Endothelial cell of umbilical vein (primary cell): ENCODE results near the gene CAMTA1. TPM values are rescaled to one million over a fixed set of nuclear protein-coding genes. Genes with fewer than 3 reads are reported as not detected.

Experiments
- BruUV-seq: library from RNA; stranded (reverse); fragments of 400-500 nt; replicated peaks from 2 replicates; lab custom pipeline; 2021; lab: Mats Ljungman, UMichigan
- CTCF ChIA-PET: fragments of 300-600, 350-600 bp; sonication (Branson Sonifier 250); formaldehyde crosslinking; loops from one replicate; lab custom pipeline; 2021; ENCODE audit warnings: antibody characterized with exemption, inconsistent platforms; lab: Charles Lee
- POLR2A ChIA-PET: fragments of 300-600, 350-600 bp; sonication (Branson Sonifier 250); formaldehyde crosslinking; loops from one replicate; lab custom pipeline; 2021; ENCODE audit warnings: antibody characterized with exemption, inconsistent platforms; lab: Charles Lee
- DNase-seq: peaks from one replicate; pipeline ENCODE4 v3.0.0-alpha.2; 2011; ENCODE audit warnings: low read depth, low spot score
- FAIRE-seq: peaks from 2 replicates; lab custom pipeline; 2011; peaks lifted over from hg19 to GRCh38; lab: Jason Lieb, UNC
- H2AFZ ChIP-seq: 2 replicates; pipeline ENCODE4 v1.6.0; 2012; ENCODE audit warnings: low read depth, low read length, control low read depth, inconsistent platforms
- H3K27ac ChIP-seq: 2 replicates; pipeline ENCODE4 v1.5.1; 2011; ENCODE audit warnings: low read depth, mild to moderate bottlenecking, control low read depth, low read length, moderate library complexity; ENCODE audit not compliant: insufficient read depth
- H3K27me3 ChIP-seq, 2 experiments: 2 replicates each; pipeline versions ENCODE4 v1.6.0 to v1.6.1; 2011; ENCODE audit warnings: low read length in 2 of 2, mixed read lengths in 1 of 2; ENCODE audit not compliant: control insufficient read depth in 2 of 2, insufficient read depth in 2 of 2
- H3K36me3 ChIP-seq, 2 experiments: 2 replicates in 1 of 2; 3 replicates in 1 of 2; pipeline ENCODE4 v1.5.1; 2011; ENCODE audit warnings: low read length in 2 of 2, mild to moderate bottlenecking in 1 of 2, moderate library complexity in 1 of 2; ENCODE audit not compliant: control insufficient read depth in 2 of 2, insufficient read depth in 2 of 2; ENCODE audit errors: extremely low read depth in 1 of 2
- H3K4me1 ChIP-seq: 3 replicates; pipeline ENCODE4 v1.5.1; 2011; ENCODE audit warnings: mild to moderate bottlenecking, low read length; ENCODE audit not compliant: control insufficient read depth, insufficient read depth; ENCODE audit errors: extremely low read depth
- H3K4me2 ChIP-seq: 2 replicates; pipeline ENCODE4 v1.6.1; 2011; ENCODE audit warnings: low read length, control low read depth, mixed read lengths; ENCODE audit not compliant: insufficient read depth
- H3K4me3 ChIP-seq, 3 experiments: fragments of 200-600 bp in 1 of 3; sonication (generic), shearing (Covaris generic) in 1 of 3; replicated peaks in 1 of 3; 2 replicates each; pipeline ENCODE4 v1.5.1; 2011 to 2016; ENCODE audit warnings: control low read depth in 3 of 3, low read length in 3 of 3, mild to moderate bottlenecking in 2 of 3, inconsistent platforms in 1 of 3, low read depth in 1 of 3, moderate library complexity in 1 of 3; ENCODE audit not compliant: insufficient read depth in 1 of 3
- H3K79me2 ChIP-seq: 2 replicates; pipeline ENCODE4 v1.6.0; 2012; ENCODE audit warnings: low read length, inconsistent platforms; ENCODE audit not compliant: control insufficient read depth, insufficient read depth
- H3K9ac ChIP-seq: replicated peaks from 2 replicates; pipeline ENCODE3; 2011; ENCODE audit warnings: low read length, control low read depth; ENCODE audit not compliant: insufficient read depth; ENCODE audit errors: extremely low read depth
- H3K9me1 ChIP-seq: replicated peaks from 3 replicates; pipeline ENCODE4 v1.6.0; 2011; ENCODE audit warnings: mild to moderate bottlenecking, low read length; ENCODE audit not compliant: control insufficient read depth, insufficient read depth; ENCODE audit errors: extremely low read depth
- H3K9me3 ChIP-seq: replicated peaks from 2 replicates; pipeline ENCODE4 v1.5.1; 2012; ENCODE audit warnings: low read length, inconsistent platforms; ENCODE audit not compliant: control insufficient read depth, insufficient read depth
- H4K20me1 ChIP-seq: replicated peaks from 2 replicates; pipeline ENCODE3; 2011; ENCODE audit warnings: mild to moderate bottlenecking, low read length; ENCODE audit not compliant: control insufficient read depth, insufficient read depth; ENCODE audit errors: extremely low read depth
- EZH2 ChIP-seq: IDR thresholded peaks from 2 replicates; pipeline ENCODE4 v1.6.1; 2012; ENCODE audit warnings: borderline replicate concordance, low read depth, mild to moderate bottlenecking, moderate library complexity, low read length, inconsistent platforms; ENCODE audit not compliant: severe bottlenecking
- FOS ChIP-seq: IDR thresholded peaks from 2 replicates; pipeline ENCODE4 v1.6.1; 2011; ENCODE audit warnings: mild to moderate bottlenecking, low read length, moderate library complexity, borderline replicate concordance; ENCODE audit not compliant: insufficient read depth
- GATA2 ChIP-seq: IDR thresholded peaks from 2 replicates; pipeline ENCODE4 v1.7.0; 2011; ENCODE audit warnings: low read depth, mild to moderate bottlenecking, moderate library complexity, mixed read lengths, low read length; ENCODE audit not compliant: insufficient read length, insufficient read depth
- JUN ChIP-seq: IDR thresholded peaks from 2 replicates; pipeline ENCODE4 v1.6.1; 2011; ENCODE audit warnings: borderline replicate concordance, low read depth; ENCODE audit not compliant: insufficient read length, insufficient read depth
- MYC ChIP-seq: IDR thresholded peaks from one replicate; pipeline ENCODE4 v1.6.1; 2011; ENCODE audit warnings: mild to moderate bottlenecking, low read depth, low read length
- POLR2A ChIP-seq: IDR thresholded peaks from 2 replicates; pipeline ENCODE4 v1.6.1; 2012; ENCODE audit warnings: low read depth, mild to moderate bottlenecking, control low read depth, low read length
- POLR2AphosphoS5 ChIP-seq: IDR thresholded peaks from 2 replicates; pipeline ENCODE4 v1.6.1; 2012; ENCODE audit warnings: low read depth, mild to moderate bottlenecking, control low read depth, low read length, moderate library complexity; ENCODE audit not compliant: insufficient read depth
- dilution Hi-C: fragments of 300-500 bp; cut with MboI; formaldehyde crosslinking; loops from one replicate; pipeline ENCODE4 v1.15.0; 2019; ENCODE audit warnings: low sequenced_read_pairs; ENCODE audit not compliant: extremely low pct_ligation_motif_present
- intact Hi-C: fragments of 100-400 bp; cut with micrococcal nuclease; formaldehyde crosslinking; loops from one replicate; pipeline ENCODE4 v1.10.0; 2022
- polyA plus RNA-seq, 4 experiments: library from polyadenylated mRNA; depleted of rRNA in 3 of 4; stranded (reverse) in 3 of 4; unstranded in 1 of 4; fragments of >200 nt; gene quantifications; 2 replicates each; pipeline versions ENCODE4 v1.2.1 to v1.2.3, GENCODE V29; 2011 to 2012; ENCODE audit warnings: missing spikeins in 1 of 4
- total RNA-seq: library from RNA; stranded (reverse); gene quantifications from 2 replicates; pipeline ENCODE4 v1.2.3, GENCODE V29; 2021
- TF ChIP-seq, protein P1 (sequence below), 2 donors: IDR thresholded peaks; 1 replicate in 1 of 2; 2 replicates in 1 of 2; pipeline ENCODE4 v1.5.1; 2011; ENCODE audit warnings: low read length in 2 of 2, mild to moderate bottlenecking in 2 of 2, moderate library complexity in 2 of 2, control low read depth in 1 of 2, inconsistent platforms in 1 of 2, low read depth in 1 of 2; ENCODE audit not compliant: insufficient read depth in 1 of 2; ENCODE audit errors: extremely low read depth in 1 of 2
- TF ChIP-seq, protein P2 (sequence below): IDR thresholded peaks from 2 replicates; pipeline ENCODE4 v1.6.1; 2011; ENCODE audit not compliant: insufficient read depth, insufficient read length

CAMTA1 gene
- total and polyA plus RNA-seq, 2 donors (not counting 3 experiments of a cell fraction or from before 2014, with no cell fraction given) = 50.8 to 92.7 TPM

DNA sequence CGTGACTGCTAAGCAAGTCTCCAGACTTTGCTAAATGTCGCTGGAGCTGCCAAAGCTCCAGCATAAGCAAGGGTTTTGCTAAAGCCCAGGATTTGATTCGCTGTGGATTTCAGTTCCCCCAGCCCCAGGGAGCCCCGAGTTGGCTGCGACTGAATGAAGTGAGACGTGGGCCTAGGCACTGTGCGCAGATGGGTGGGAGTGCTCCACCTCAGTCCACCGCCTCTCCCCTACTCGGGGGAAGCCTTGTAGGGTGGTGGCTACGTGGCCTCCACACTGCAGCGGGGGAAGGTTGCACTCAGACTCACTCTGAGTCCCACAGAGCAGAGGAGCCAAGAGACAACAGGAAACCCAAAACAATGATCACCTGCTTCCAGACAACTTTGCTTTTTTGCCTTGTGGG, 588.0 kb downstream of the CAMTA1 start:
- ChIA-PET POLR2A (no interaction called here), CTCF (no interaction called here)
- dilution Hi-C loops = no loop called here

More for the DNA sequence above, 588.0 kb downstream of the CAMTA1 start:
- no peaks in the 10 kb centered on the region for H3K9me1 ChIP-seq
- H3K9me3 ChIP-seq = no peaks in the 10 kb centered on the region
- peaks cover 10% of the 10 kb centered on the region for H3K4me1 ChIP-seq
- intact Hi-C loops = no loop called here
- DNase-seq (no peak), FAIRE-seq (no peak)
- TF ChIP-seq EZH2 = no peak
- no peak for TF ChIP-seq FOS
- TF ChIP-seq POLR2A = no peak
- no peak for TF ChIP-seq POLR2AphosphoS5
- TF ChIP-seq GATA2 = no peak
- TF ChIP-seq JUN = no peak
- TF ChIP-seq, protein P1, sequence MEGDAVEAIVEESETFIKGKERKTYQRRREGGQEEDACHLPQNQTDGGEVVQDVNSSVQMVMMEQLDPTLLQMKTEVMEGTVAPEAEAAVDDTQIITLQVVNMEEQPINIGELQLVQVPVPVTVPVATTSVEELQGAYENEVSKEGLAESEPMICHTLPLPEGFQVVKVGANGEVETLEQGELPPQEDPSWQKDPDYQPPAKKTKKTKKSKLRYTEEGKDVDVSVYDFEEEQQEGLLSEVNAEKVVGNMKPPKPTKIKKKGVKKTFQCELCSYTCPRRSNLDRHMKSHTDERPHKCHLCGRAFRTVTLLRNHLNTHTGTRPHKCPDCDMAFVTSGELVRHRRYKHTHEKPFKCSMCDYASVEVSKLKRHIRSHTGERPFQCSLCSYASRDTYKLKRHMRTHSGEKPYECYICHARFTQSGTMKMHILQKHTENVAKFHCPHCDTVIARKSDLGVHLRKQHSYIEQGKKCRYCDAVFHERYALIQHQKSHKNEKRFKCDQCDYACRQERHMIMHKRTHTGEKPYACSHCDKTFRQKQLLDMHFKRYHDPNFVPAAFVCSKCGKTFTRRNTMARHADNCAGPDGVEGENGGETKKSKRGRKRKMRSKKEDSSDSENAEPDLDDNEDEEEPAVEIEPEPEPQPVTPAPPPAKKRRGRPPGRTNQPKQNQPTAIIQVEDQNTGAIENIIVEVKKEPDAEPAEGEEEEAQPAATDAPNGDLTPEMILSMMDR (IDR thresholded peaks at IDR 0.05; ENCODE audit: extremely low read depth in 1 of 2, insufficient read depth in 1 of 2, low read depth in 1 of 2, low read length in 2 of 2) = no peak
- TF ChIP-seq, protein P2, sequence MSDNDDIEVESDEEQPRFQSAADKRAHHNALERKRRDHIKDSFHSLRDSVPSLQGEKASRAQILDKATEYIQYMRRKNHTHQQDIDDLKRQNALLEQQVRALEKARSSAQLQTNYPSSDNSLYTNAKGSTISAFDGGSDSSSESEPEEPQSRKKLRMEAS = no peak
- no peak for TF ChIP-seq MYC
- H4K20me1 ChIP-seq = no peaks in the 10 kb centered on the region
- no peak overlapping the region for H2AFZ ChIP-seq
- H3K9ac ChIP-seq = no peak overlapping the region
- H3K27me3 ChIP-seq = no peaks in the 10 kb centered on the region
- H3K4me2 ChIP-seq = no peak overlapping the region
- no peaks in the 10 kb centered on the region for H3K79me2 ChIP-seq
- no peak overlapping the region for H3K27ac ChIP-seq
- no peaks in the 10 kb centered on the region for H3K36me3 ChIP-seq
- H3K4me3 ChIP-seq = no peak overlapping the region
- no TSS peak for BruUV-seq
